ENCODE results near the gene PDHX. TPM values are rescaled to one million over a fixed set of nuclear protein-coding genes. Genes with fewer than 3 reads are reported as not detected.

The PDHX gene
- total and polyA plus RNA-seq, 10 of the 15 experiments (the other 5 are each of a cell fraction or from before 2014, with no cell fraction given), result 14.5 to 41.9 (median 28.0) TPM

- no peak for TF ChIP-seq ETV6 (conservative IDR thresholded peaks at IDR 0.05 in 1 of 2, IDR thresholded peaks at IDR 0.05 in 1 of 2; ENCODE audit: borderline replicate concordance in 1 of 2, low read depth in 1 of 2)
- 0 out of 2 replicates have a peak, but pooled peaks have one; percentile 39 for TF ChIP-seq MYB (IDR thresholded peaks at IDR 0.05; ENCODE audit: borderline replicate concordance, low read depth, low read length)
- TF ChIP-seq MEF2A (IDR thresholded peaks at IDR 0.05; ENCODE audit: insufficient read depth, low read depth, low read length), result no peak
- no peak for TF ChIP-seq MYC (IDR thresholded peaks at IDR 0.05; ENCODE audit: insufficient read depth, insufficient read length, insufficient replicate concordance, low read length, severe bottlenecking)
- TF ChIP-seq MEF2B (IDR thresholded peaks at IDR 0.05; ENCODE audit: partially characterized antibody, poor library complexity, severe bottlenecking), result peak; percentile 81
- no peak for TF ChIP-seq SMC3 (IDR thresholded peaks at IDR 0.05; ENCODE audit: borderline replicate concordance, low read length)
- TF ChIP-seq CHD4 (IDR thresholded peaks at IDR 0.05), result no peak
- TF ChIP-seq SPI1 (IDR thresholded peaks at IDR 0.05; ENCODE audit: borderline replicate concordance, insufficient read depth, low read depth, low read length), result no peak
- TF ChIP-seq NR2C1 (IDR thresholded peaks at IDR 0.05), result no peak; the same call in 1 of the 2 replicates
- peak; percentile 37 for TF ChIP-seq SP1 (IDR thresholded peaks at IDR 0.05; ENCODE audit: low read depth, low read length)
- TF ChIP-seq SIX5 (IDR thresholded peaks at IDR 0.05; ENCODE audit: low read depth, low read length, severe bottlenecking), result no peak
- no peak for TF ChIP-seq EP300 (IDR thresholded peaks at IDR 0.05; ENCODE audit: borderline replicate concordance in 1 of 2, control insufficient read depth in 1 of 2, low read depth in 2 of 2, low read length in 2 of 2)
- TF ChIP-seq TARDBP (IDR thresholded peaks at IDR 0.05; ENCODE audit: borderline replicate concordance), result no peak
These were observed at the start of gene PDHX, which contains the start of gene APIP (continued) for GRCh38 chr11:34916015-34916842.

Measured in GM12878 (cell line).